ENCODE results near the gene TTC39B. TPM values are rescaled to one million over a fixed set of nuclear protein-coding genes. Genes with fewer than 3 reads are reported as not detected.

Gene TTC39B
- total and polyA plus RNA-seq, 2 of the 8 experiments (the other 6 are each of a cell fraction or from before 2014, with no cell fraction given), result 1.6 to 10.9 TPM

GRCh38 chr9:15240927-15241326 is 66.1 kb downstream of the TTC39B start:
- Histone ChIP-seq H2BK15ac (ENCODE audit: low read length) (no peak overlapping the region), H3K23me2 (ENCODE audit: low read depth, low read length) (no peaks in the 10 kb centered on the region), H3K14ac (ENCODE audit: insufficient read length) (no peak overlapping the region), H3K4me2 (ENCODE audit: insufficient read depth in 1 of 2, low read depth in 2 of 2, low read length in 2 of 2) (no peak overlapping the region), H4K5ac (ENCODE audit: insufficient read length, low read depth, low read length) (no peak overlapping the region), H2BK120ac (replicated peaks; ENCODE audit: low read depth, low read length) (no peak overlapping the region), H4K91ac (replicated peaks; ENCODE audit: insufficient read length, low read length) (no peak overlapping the region), H3K27ac (ENCODE audit: low read depth, low read length) (no peak overlapping the region), H3K4me1 (replicated peaks in 1 of 4; ENCODE audit: control insufficient read depth in 3 of 4, insufficient read depth in 4 of 4, low read length in 3 of 4) (peaks cover 0 to 6% (median 0%) of the 10 kb centered on the region in 4 experiments; a peak in 2 of 7 replicates), H4K20me1 (replicated peaks in 1 of 2; ENCODE audit: control insufficient read depth in 1 of 2, insufficient read depth in 2 of 2, low read length in 2 of 2) (no peaks in the 10 kb centered on the region), H4K8ac (ENCODE audit: extremely low read depth, insufficient read depth, low read length) (no peak overlapping the region), H2AK5ac (ENCODE audit: low read depth, low read length) (no peak overlapping the region), H3K4me3 (ENCODE audit: extremely low read depth in 1 of 4, insufficient read depth in 2 of 4, low read depth in 3 of 4, low read length in 4 of 4) (no peak overlapping the region), H3K27me3 (replicated peaks in 1 of 4; ENCODE audit: control insufficient read depth in 3 of 4, extremely low read depth in 1 of 4, insufficient read depth in 3 of 4, low read length in 3 of 4) (no peaks in the 10 kb centered on the region), H3K9ac (replicated peaks in 1 of 4; ENCODE audit: extremely low read depth in 1 of 4, low read depth in 3 of 4, low read length in 3 of 4) (no peak overlapping the region), H3K79me1 (ENCODE audit: low read depth, low read length) (peaks cover 2% of the 10 kb centered on the region; the same call in 1 of the 2 replicates), H2BK5ac (ENCODE audit: low read depth, low read length) (no peak overlapping the region), H2BK12ac (ENCODE audit: low read depth, low read length) (no peak overlapping the region), H3K18ac (ENCODE audit: extremely low read depth, low read length) (no peak overlapping the region), H3K79me2 (ENCODE audit: control insufficient read depth in 1 of 2, insufficient read depth in 2 of 2, low read length in 2 of 2) (no peaks in the 10 kb centered on the region), H3K36me3 (ENCODE audit: control insufficient read depth in 2 of 4, insufficient read depth in 4 of 4, low read length in 3 of 4) (no peaks in the 10 kb centered on the region), H2AFZ (ENCODE audit: low read length) (no peak overlapping the region), H3K9me3 (ENCODE audit: insufficient read depth in 2 of 2, low read depth in 1 of 2, low read length in 1 of 2) (no peaks in the 10 kb centered on the region), H2BK20ac (ENCODE audit: low read length) (no peak overlapping the region), H3K4ac (replicated peaks; ENCODE audit: insufficient read length, low read depth, low read length) (no peak overlapping the region), H3K23ac (ENCODE audit: insufficient read length) (no peak overlapping the region), H3K56ac (replicated peaks; ENCODE audit: insufficient read length, low read depth, low read length) (no peak overlapping the region)
- ChIA-PET POLR2A (ENCODE audit: partially characterized antibody) (no interaction called here), CTCF (ENCODE audit: partially characterized antibody) (interaction anchor here (2.6 kb wide), 1 partner anchor 9 kb away, joined by 23 read pairs; no protein-coding TSS in a partner anchor)
- FAIRE-seq (no peak), DNase-seq (ENCODE audit: low read depth in 1 of 2, low spot score in 2 of 2) (no peak)
- 82% methylated on average over 4 of the region's 4 CpGs; no CpG with 5 or more reads in 1 of the 2 experiments for WGBS, 2 experiments (ENCODE audit: extremely low coverage in 1 of 2, insufficient coverage in 1 of 2, insufficient read length in 1 of 2, insufficient replicate concordance in 2 of 2, low coverage in 1 of 2, low lambda C conversion rate in 2 of 2, missing lambda C conversion rate in 1 of 2)
- no peak for TF ChIP-seq SAP30 (IDR thresholded peaks at IDR 0.05; ENCODE audit: insufficient read depth, insufficient replicate concordance, low read length)
- TF ChIP-seq BRCA1 (IDR thresholded peaks at IDR 0.05; ENCODE audit: low read depth, low read length), result no peak
- no peak for TF ChIP-seq KDM4A (IDR thresholded peaks at IDR 0.05; ENCODE audit: low read depth, low read length, severe bottlenecking)
- TF ChIP-seq SP1 (IDR thresholded peaks at IDR 0.05; ENCODE audit: low read depth, low read length), result no peak
- TF ChIP-seq RFX5 (IDR thresholded peaks at IDR 0.05; ENCODE audit: borderline replicate concordance, low read depth, low read length), result no peak
- no peak for TF ChIP-seq HDAC2 (IDR thresholded peaks at IDR 0.05; ENCODE audit: borderline replicate concordance in 1 of 2, low read depth in 2 of 2, low read length in 2 of 2)
- TF ChIP-seq POLR2AphosphoS5 (IDR thresholded peaks at IDR 0.05; ENCODE audit: low read depth, low read length), result no peak
- no peak for TF ChIP-seq POLR2A (IDR thresholded peaks at IDR 0.05; ENCODE audit: control extremely low read depth in 1 of 2, low read depth in 2 of 2, low read length in 2 of 2)
- TF ChIP-seq EZH2 (IDR thresholded peaks at IDR 0.05; ENCODE audit: low read depth, low read length, severe bottlenecking), result no peak
- no peak for TF ChIP-seq CTBP2 (IDR thresholded peaks at IDR 0.05; ENCODE audit: borderline replicate concordance, insufficient read depth, insufficient read length, low read length)
- TF ChIP-seq CBX5 (IDR thresholded peaks at IDR 0.05; ENCODE audit: low read depth, low read length), result no peak
- no peak for TF ChIP-seq HDAC6 (IDR thresholded peaks at IDR 0.05; ENCODE audit: low read depth, low read length)
- no peak for TF ChIP-seq GTF2F1 (IDR thresholded peaks at IDR 0.05; ENCODE audit: borderline replicate concordance, low read depth, low read length)
- TF ChIP-seq JUN (IDR thresholded peaks at IDR 0.05; ENCODE audit: low read depth, low read length), result no peak
- TF ChIP-seq NRF1 (IDR thresholded peaks at IDR 0.05; ENCODE audit: low read depth, low read length), result no peak

All from H1 (cell line).